HUDEP-2 (cell line): ENCODE data around the gene KCTD1.
A peak's percentile ranks its signal among the peaks of the same experiment; 100 is the strongest.

Source experiments
- DNase-seq, 76 experiments: peaks; one replicate each; lab custom pipeline; 2025; ENCODE audit not compliant: unreplicated experiment in 76 of 76; lab: John Stamatoyannopoulos, UW

KCTD1 gene

GRCh38 chr18:26524504-26525351 lies 23.6 kb downstream of the KCTD1 start:
- no peak for DNase-seq

- no peak for DNase-seq
Measured at GRCh38 chr18:26524002-26524401, 24.4 kb downstream of the KCTD1 start.

GRCh38 chr18:26521617-26522016 lies 26.7 kb downstream of the KCTD1 start:
- DNase-seq = no peak

- no peak for DNase-seq
Measured at GRCh38 chr18:26520974-26521373, 27.4 kb downstream of the KCTD1 start.

- no peak for DNase-seq
Measured at GRCh38 chr18:26519114-26519513, 29.2 kb downstream of the KCTD1 start.

- DNase-seq = peak in 9 of 76 experiments; percentile 7 to 16 (median 13)
Measured at GRCh38 chr18:26516964-26517363, 31.4 kb downstream of the KCTD1 start.

- no peak for DNase-seq
Measured at GRCh38 chr18:26515643-26516487, 32.5 kb downstream of the KCTD1 start.

GRCh38 chr18:26511339-26512071 lies 36.8 kb downstream of the KCTD1 start:
- DNase-seq = peak in 2 of 76 experiments; percentile 10 to 26

- peak in 14 of 76 experiments; percentile 6 to 36 (median 22) for DNase-seq
Measured at GRCh38 chr18:26510337-26510736, 38.0 kb downstream of the KCTD1 start.

- DNase-seq = no peak
Measured at GRCh38 chr18:26506012-26506411, 42.3 kb downstream of the KCTD1 start.

GRCh38 chr18:26504831-26505230 lies 43.5 kb downstream of the KCTD1 start:
- DNase-seq = no peak

- DNase-seq = no peak
Measured at GRCh38 chr18:26503382-26503781, 45.0 kb downstream of the KCTD1 start.

- DNase-seq = no peak
Measured at GRCh38 chr18:26502823-26503222, 45.5 kb downstream of the KCTD1 start.

- DNase-seq = no peak
Measured at GRCh38 chr18:26497866-26498265, 50.5 kb downstream of the KCTD1 start.

GRCh38 chr18:26496528-26496927 lies 51.8 kb downstream of the KCTD1 start:
- DNase-seq = no peak

- no peak for DNase-seq
Measured at GRCh38 chr18:26495287-26495686, 53.1 kb downstream of the KCTD1 start.

- no peak for DNase-seq
Measured at GRCh38 chr18:26493021-26493420, 55.3 kb downstream of the KCTD1 start.

- no peak for DNase-seq
Measured at GRCh38 chr18:26491194-26491816, 57.0 kb downstream of the KCTD1 start.

- DNase-seq = no peak
Measured at GRCh38 chr18:26489881-26490280, 58.5 kb downstream of the KCTD1 start.

GRCh38 chr18:26489191-26489590 lies 59.2 kb downstream of the KCTD1 start:
- no peak for DNase-seq
